T-helper 1 cell treated with Interleukin-12 subunit alpha and Interleukin-12 subunit beta and Interleukin-4 antibody, amounts not matched to agents 30 ng/mL and 1 ng/mL, for 36 hours (primary cell): ENCODE results near the gene MDP1. TPM values are rescaled to one million over a fixed set of nuclear protein-coding genes. Genes with fewer than 3 reads are reported as not detected.

Source experiments
- intact Hi-C: fragments of 100-400 bp; cut with micrococcal nuclease; formaldehyde crosslinking; loops from one replicate; pipeline ENCODE4 v1.15.1; 2024
- total RNA-seq: library from RNA; stranded (reverse); gene quantifications from 2 replicates; pipeline ENCODE4 v1.2.3, GENCODE V29; 2022

The MDP1 gene
- 11.8 and 14.5 TPM in 2 replicates for total RNA-seq

DNA sequence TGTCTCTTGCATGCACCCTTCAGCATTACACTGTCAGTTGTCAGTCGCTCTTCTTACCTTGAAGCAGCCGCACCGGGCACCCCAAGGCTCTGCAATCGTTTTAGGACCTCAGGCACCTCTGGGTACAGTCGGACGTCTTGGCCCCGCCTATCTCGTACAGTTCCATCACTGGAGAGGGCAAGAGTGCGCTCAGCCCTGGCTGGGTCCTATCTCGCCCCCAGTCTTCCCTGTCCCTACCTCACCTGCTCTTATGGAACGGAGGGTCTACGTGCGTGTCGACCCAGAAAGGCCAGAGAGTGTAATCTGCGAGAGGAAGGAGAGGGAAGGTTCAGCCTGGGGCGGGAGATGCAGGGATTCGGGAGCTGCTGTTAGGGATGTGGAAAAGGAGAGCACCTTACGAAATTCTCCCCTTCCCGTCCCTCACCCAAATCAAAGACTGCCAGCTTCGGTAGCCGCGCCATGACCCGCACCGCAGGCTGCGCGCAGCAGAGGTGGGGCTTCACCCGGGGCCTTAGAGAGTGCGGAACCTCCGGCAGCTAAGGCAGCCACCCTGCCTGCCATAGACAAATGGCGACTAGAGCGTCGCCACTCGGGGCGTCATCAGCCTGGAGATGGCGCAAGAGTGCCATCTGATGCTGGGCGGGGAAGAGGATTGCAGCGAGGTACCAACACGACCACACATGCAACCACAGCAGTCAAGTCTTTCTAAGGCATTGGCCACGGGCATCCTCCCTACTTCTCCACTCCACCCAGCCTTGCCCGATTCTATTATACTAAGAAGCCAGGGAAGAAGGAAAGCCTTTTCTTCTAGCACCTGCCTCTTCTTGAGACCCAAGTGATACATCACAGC is at the start of gene MDP1:
TSS of gene MDP1 (minus strand) at position 572 of the 850 bp plus-strand sequence. CDS start at position 461, 111 bp downstream.
- intact Hi-C loops, result loop anchor here (1.0 to 10.0 kb wide), 8 partner anchors 17 to 459 kb away; partner anchors contain the start of genes GMPR2, NEDD8, RABGGTA and RNF31

DNA sequence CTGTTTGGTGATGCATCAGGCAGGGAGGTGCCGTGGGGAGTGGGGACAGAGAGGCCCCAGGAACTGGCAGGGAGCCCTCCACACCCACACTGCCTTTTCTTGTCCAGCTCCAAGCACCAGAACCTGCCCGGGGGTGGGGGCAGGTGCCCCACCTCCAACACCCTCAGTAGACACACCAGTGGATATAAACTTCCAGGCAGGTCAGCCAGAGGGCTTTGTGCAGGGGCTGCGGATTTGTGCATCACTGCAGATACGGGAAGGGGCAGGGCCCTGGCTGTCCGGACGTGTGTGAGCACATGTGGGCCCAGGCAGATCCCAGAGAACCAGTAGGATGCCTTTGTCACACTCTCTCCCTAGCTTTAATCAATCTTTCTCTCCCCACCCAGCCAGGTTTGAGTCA is 48.4 kb upstream of the MDP1 start:
- intact Hi-C loops, result no loop called here

DNA sequence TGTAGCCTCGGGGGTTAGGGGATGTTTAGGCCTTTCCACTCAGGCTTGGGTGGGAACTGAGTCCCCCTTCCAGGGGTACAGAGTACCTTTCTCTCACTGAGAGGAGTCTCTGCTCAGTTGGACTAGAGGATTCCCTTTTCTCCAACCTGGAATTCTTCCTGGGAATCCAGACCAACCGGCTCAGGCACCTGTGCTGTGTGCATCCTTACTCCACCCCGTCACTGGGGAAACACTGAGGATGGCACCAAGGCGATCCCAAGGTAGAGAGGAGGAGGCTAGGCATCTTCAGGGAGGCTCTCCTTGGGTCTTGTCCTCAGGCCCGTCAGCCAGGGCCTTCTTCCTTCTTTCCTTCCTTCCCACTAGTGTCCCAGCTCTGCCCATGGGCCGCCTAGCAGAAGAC is 48.0 kb upstream of the MDP1 start:
- intact Hi-C loops, result no loop called here

DNA sequence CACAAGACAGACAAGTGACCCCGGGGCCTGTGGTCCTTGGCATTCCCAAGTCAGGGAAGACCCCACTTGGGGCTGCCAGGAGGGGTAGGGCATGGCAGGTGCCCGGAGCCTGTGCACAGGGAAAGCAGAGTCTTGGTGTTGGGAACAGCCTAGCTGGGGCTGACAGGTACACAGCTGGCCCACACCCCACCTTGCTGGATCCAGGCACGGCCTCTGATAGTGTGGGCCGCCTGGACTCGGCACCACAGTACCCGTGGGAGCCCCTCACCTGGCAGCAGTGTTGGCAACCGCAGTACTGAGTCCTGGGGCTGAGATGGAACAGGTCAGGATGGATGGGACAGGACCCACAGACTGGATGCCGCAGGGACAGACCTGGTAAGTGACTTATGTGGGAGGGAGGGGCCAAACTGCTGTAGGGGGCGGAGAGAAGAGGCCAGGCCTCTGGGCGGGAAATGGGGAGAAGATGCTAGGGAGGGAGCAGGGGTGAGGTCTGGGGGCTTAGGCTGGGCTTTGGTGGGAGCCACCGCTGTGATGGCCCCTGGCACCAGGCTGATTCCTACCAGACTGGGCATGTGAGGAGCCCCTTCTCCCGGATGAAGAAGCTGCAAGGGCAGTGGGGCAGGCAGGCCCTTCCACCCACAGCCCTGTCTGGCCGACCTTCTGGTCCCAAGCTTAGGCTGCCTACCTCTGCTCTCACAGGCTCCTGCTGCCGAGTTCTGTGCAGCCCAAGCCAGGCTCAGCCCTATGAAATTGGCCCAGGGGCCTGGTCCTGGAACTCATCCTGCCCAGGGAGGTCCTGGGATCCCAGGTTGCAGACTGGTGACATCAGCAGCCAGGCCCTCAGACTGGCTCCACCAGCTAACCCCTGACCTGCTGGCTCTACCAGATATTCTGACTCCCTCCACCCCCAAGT is 47.2 kb upstream of the MDP1 start, which contains the start of gene TGM1:
TSS of gene TGM1 (minus strand) at position 357 of the 913 bp plus-strand sequence. CDS start 825 bp downstream, outside the sequence.
- intact Hi-C loops, result no loop called here

DNA sequence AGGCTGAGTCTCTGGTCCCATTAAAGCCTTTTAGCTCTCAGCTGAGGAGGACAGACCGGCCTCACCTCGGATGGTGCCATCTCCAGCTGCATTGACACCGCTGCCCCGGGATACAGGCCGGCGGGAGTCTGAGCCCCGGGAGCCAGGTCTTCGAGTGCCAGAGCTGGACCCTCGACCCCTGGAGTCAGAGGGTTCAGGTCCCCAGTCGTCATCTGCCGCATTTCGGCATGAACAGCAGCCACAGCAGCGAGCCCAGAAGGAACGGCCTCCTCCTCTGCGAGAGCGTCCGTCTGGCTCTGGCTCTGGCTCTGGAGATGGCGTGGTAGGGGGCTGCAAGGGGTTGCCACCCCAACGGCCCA is 46.1 kb upstream of the MDP1 start:
- intact Hi-C loops, result no loop called here

DNA sequence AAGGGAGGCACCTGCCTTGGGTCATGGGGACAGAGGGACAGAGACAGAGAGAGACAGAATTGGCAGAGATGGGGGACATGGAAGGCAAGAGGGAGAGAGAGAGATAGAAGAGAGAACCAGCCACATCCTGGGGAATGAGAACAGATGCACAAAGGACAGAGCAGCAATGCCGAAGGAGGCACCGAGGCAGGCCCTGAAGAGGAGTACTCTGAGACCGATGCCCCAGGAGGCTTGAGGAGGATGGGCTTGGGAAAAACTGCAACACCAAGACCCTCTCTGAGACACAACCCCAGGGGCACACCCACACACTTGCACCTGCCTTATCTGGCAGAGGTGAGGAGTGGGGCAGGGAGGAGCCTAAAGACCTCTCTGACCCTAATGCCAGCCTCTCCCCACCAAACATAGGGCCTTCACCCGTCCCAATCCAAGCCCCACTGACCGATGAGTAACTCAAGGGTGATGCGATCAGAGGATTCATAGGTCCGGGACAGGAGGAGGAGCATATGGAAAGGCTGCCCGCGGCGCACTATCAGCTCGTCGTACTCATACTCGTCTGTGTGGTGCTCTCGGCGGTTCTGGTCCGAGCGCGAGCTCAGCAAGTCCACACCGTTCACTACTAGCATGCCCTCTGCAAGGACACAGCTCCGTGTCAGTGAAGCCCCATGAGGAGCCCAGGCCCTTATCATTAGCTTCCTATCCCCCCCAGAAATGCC is 45.5 kb upstream of the MDP1 start:
- intact Hi-C loops, result no loop called here

DNA sequence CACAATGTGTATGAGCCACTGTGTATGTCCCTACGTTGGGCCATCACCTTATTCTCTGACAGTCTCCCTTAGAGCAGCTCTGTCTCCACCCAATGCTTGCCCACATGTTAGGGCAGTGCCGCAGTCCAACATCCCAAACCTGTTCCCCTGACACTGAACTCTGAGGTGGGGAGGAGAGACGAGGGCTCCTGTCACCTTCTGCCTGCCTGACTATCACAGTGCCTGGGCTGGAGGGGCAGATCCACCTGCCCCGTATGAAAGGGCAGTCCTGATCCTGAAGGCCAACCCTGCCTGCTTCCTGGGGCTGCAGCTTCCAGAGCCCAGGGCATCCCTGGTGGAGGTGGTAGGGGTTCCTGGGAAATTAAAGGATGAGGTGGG is 44.9 kb upstream of the MDP1 start:
- intact Hi-C loops, result no loop called here

DNA sequence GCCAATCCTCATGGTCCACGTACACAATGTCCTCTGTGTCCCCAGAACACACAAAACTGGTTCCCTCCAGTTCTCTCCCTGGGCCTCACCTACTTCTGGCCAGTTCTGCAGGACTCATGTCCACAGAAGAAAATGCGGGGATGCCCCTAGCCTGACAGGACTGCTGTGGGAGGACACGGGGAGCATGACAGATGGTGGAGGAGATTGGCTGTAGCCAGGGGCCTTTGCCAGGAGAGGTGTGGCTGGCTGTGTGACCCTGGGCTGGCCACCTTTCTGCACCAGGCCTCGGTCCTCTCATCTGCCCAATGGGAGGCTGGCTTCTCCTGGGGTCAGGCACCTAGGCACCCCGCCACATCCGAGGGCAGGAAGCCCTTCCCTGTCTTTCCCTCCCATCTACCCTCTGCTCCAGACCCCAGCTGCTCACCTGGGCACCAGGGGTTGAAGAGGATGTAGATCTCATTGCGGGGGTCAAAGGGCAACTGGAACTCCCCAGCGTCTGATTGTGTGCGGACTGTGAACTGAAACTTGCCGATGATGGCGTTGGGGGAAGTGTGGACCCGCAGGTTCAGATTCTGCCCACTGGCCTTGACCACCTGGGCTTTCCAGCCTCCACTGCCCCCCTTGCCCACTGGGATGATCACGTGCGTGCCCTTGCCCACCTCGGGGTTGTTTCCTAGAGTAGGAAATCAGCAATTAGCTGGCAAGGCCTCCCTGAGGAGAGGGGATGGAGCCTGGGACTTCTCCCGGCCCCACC is 44.3 kb upstream of the MDP1 start:
- intact Hi-C loops, result no loop called here

DNA sequence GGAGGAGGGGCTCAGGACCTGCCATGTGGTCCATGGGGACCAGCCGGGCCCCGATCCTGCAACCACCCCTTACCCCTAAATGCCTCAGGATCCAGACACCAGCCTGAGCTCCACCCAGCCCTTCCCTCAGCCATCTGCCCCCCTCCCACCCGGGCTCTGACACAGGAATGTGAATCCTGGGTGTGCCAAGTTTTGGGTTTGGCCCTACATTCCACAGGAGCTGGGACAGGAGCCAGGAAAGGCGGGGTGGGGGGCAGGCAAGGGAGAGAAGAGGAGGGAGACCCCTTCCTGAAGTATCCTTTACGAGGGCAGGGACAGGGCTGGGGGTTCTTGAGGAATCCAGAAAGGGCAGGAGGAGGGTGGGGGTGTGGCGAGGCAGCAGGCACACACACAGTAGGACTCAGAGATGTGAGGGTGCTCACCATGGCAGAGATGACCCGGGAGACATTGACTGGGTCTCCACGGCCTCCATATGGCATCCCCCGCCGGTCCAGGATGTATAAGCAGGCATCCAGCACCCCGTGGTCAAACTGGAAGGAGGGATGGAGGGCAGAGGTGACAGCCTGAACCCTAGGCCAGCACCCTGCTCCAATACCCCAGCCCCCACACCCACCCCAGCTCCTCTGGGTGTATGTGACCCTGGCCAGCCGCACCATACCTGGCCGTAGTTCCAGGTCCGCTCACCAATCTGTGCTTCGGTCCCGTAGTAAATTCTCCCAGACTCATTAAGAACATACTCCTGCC is 43.6 kb upstream of the MDP1 start:
- intact Hi-C loops, result no loop called here

DNA sequence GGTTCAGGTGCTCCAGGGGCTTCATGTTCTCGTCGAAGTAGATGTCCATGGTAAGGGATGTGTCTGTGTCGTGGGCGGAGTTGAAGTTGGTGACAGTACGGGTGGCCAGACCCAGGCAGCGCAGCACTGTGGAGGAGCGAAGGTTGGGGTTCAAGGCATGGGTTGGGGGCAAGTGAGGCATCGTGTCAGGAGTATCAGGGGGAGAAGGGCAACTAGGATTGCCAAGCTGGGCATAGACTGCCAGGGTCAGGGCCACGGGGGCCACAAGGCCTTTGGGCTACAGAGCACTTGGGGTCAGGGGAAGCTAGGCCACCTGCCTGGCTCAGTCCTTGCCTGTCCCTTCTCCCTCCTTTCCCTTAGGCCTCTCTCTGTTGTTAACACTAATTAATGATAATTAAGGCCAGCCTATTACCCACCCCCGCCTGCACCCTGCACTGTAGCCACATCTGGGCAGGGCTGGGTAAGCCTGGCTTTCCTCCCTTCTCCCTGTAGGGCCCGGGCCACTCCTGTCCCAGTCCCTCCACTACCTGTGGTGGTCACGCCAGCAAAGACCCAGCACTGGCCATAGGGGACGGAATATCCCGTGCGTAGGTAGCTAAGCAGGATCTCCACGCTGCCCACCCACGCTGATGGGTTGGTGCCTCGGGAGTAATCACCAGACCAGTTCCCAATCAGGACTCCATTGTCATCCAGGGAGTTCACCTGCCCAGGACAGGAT is 42.8 kb upstream of the MDP1 start:
- intact Hi-C loops, result no loop called here

DNA sequence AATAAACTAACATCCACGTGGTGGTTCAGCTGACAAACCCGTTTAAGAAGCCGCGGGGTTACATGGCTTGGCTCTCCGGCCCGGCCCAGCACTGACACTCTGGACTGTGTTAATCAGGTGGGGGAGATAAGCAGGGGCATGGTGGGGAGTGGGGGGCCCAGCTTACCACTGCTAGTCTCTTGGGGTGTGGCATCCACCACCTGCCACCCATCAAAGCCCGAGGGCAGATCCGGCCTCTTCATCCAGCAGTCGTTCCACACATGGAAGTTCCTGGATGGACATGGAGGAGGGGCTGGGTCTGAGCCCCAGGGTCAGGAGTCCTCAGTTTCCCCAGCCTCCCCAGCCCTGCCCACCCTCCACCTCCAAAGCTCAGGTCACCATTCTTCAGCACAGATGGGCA is 42.3 kb upstream of the MDP1 start:
- intact Hi-C loops, result no loop called here

DNA sequence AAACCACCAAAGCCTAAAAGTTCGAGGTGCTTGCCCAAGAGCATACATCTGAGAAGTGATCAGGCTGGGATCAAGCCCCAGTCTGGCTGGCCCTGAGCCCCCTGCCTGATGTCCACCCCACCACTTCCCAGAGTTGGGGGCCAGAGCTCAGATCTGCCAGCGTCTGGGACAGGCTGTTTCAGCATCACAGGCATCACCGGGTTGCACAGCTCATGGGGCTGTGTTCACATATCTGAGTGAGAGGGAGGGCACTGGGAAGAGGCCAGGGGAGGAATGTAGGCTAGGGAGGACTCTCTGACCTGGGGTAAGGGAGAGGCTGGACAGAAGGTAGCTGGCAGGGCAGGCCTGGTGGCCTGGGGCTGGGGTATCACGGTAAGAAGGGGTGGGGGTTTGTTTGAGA is 41.1 kb upstream of the MDP1 start:
- intact Hi-C loops, result no loop called here

DNA sequence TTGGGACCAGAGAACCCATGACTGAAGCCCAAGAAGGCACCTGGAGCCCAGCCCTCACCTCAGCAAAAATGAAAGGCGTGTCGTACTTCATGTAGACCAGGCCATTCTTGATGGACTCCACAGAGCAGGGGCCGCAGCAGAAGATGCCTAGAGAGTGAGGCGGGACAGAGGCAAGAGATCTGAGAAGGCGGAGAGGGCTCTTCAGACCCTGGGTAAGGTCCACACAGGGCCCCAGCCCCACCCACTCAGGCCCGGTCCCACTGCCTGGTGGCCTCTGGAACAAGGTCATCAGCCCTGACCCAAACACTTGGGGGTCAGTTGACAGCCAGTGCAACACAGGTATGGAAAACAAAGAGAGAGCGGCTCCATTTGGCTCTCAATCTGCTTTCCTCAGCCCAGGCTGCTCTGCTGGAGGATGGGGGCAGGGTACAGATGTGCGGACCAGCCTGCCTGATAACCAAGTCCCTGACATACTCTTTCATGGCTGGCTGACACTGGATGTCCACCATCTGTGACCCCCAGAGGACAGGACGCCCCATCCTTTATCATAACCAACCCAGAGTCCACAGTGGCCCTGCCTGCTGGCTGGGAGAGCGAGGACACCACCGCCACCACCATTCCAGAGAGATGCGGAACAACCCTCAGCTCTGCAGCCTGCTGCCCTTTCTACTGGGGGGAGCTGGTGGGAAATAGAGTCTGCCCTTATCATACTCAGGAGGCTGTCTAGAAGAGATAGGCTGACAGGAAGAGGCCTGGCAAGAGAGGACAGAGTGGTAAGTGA is 40.3 kb upstream of the MDP1 start:
- intact Hi-C loops, result no loop called here

DNA sequence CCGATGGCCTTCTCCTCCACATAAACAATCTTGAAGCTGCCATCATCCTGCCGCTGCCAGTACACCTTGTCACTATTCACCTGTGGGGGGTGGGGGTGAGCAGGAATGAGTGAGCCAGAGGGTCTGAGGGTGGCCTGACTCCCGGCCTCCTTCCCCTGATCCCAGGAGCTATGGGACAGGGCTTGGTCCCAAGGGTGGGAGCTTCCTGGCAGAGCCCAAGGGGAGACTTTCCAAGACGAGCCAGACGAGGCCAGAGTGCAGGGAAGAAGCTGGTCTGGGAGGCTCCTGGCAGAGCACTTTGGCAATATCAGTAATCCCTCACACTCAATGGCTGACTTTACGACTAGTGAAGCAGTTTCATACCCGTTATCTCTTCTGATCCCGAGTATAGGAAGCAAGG is 39.6 kb upstream of the MDP1 start:
- intact Hi-C loops, result no loop called here

DNA sequence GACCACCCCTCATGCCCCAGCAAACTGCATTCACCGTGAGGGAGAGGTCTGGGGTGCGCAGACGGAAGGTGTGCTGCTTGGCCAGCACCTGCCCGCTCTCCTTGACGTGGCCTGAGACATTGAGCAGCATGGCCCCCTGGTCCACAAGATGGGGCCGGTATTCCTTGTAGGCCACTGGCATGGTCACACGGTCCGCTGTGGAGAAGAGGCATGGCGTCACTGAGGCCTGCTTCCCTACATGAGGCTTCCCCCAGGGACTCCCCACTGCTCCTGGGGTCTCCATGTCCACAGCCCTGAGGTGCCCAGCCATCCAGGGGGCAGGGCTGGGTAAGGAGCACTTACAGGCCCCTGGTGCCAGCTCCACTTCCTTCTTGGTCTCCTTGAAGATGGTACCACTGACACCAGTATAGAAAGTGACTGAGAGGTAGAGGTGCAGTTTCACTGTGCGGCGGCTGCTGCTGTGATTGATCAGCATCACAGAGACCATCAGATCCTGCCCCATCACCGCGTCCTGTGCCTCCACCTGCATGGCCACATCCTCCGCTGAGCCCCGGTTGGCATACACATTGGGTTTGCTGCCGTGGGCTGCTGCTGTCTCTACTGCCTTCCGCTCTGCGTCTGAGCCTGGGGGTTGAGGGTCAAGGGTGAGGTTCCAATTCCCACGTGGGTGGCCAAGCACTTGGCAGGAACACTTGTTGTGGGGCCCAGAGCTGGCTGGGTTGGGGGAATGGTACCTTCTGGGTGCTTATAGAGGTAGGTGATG is 38.9 kb upstream of the MDP1 start:
- intact Hi-C loops, result no loop called here

DNA sequence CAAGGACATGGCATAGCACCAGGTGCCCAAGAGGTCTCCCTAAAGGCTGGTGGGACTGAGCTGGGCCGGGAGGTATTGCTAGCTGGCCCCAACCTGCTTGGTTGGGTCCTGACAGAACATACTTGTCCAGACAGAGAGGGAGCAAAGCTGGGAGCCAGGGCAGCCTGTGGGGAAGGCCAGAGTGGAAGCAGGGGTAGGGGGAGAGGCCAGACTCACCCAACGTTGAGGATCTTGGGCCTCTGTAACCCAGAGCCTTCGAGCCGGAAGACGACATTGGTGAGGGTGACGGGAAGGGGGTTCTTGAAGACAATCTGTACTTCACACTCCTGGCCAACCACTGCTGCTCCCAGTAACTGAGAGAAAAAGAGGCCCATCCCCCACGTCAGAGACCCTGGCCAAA is 38.1 kb upstream of the MDP1 start:
- intact Hi-C loops, result no loop called here

DNA sequence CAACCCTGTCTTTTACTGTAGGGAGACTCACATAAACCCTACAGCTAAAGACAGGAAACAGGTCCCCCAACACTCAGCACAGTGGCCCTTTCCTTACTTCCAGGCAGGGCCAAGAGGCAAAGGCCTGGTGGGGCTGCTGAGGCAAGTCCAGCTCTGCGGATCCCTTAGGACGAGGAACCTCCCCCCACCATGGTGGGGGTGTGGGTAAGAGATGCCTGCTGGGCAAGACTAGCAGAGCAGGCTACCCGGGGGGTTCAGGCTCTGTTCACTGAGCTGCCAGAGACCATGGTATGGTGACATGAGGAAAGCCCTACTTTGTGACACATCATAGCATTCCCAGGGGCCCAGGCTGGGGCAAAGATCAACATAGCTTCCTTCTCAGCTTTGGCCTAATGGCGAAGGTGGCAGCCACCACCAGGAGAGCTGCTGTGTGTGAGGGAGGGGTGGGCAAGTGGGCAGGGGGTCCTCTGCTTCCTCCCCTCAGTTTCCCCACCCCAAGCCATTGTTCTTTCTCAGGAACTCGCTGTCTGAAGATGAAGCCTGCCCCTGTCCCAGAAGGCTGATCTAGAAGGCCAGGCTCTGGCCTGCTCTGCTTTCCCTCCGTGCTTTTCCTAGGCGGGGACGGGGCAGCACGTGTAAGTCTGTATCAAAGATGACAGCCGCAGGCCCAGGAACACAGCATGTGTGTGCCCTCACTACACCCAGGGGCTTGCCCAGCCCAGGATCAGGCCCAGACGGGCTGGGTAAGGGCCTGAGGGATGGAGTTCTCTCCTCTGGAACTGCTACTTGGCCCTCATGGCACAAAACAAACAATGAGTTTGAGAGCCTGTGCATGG is 36.6 kb upstream of the MDP1 start:
- intact Hi-C loops, result no loop called here
